Left ventricle myocardium inferior (tissue), 1 donor: ENCODE data around the gene KNSTRN. TPM values are rescaled to one million over a fixed set of nuclear protein-coding genes. Genes with fewer than 3 reads are reported as not detected.

ENCODE experiments used
- DNase-seq: peaks from one replicate; pipeline ENCODE4 v3.0.0-alpha.2; 2020
- H3K27ac ChIP-seq: fragments of 200-600 bp; replicated peaks from 2 replicates; pipeline ENCODE4 v1.8.0; 2021
- H3K27me3 ChIP-seq: fragments of 200-600 bp; 2 replicates; pipeline ENCODE4 v1.8.0; 2021; ENCODE audit warnings: low read depth
- H3K36me3 ChIP-seq: fragments of 200-600 bp; 2 replicates; pipeline ENCODE4 v1.8.0; 2021
- H3K4me1 ChIP-seq: fragments of 200-600 bp; 2 replicates; pipeline ENCODE4 v1.8.0; 2021
- H3K4me3 ChIP-seq: fragments of 200-600 bp; 2 replicates; pipeline ENCODE4 v1.8.0; 2021; ENCODE audit warnings: mild to moderate bottlenecking, moderate library complexity
- H3K9me3 ChIP-seq: fragments of 200-600 bp; replicated peaks from 2 replicates; pipeline ENCODE4 v1.8.0; 2021
- intact Hi-C: fragments of 100-400 bp; cut with micrococcal nuclease; formaldehyde crosslinking; loops from one replicate; pipeline ENCODE4 v1.11.0; 2022
- total RNA-seq: library from RNA; stranded (reverse); fragmentation: NEBNext Ultra II Directional; extraction: Animal tissue kit (Norgen Biotek cat#: 25700); gene quantifications from one replicate; pipeline ENCODE4 v1.2.1, GENCODE V29; 2021
- TF ChIP-seq, protein P1 (sequence below): fragments of 200-600 bp; IDR thresholded peaks from 2 replicates; pipeline ENCODE4 v1.8.0; 2021; ENCODE audit warnings: antibody characterized with exemption, mild to moderate bottlenecking, borderline replicate concordance
- donor health status: DM: no; HTN: yes; CAD: no; lungs with severe emphysema.

The KNSTRN gene
- total RNA-seq, 1 donor from 2014 or later, result 9.0 TPM

DNA sequence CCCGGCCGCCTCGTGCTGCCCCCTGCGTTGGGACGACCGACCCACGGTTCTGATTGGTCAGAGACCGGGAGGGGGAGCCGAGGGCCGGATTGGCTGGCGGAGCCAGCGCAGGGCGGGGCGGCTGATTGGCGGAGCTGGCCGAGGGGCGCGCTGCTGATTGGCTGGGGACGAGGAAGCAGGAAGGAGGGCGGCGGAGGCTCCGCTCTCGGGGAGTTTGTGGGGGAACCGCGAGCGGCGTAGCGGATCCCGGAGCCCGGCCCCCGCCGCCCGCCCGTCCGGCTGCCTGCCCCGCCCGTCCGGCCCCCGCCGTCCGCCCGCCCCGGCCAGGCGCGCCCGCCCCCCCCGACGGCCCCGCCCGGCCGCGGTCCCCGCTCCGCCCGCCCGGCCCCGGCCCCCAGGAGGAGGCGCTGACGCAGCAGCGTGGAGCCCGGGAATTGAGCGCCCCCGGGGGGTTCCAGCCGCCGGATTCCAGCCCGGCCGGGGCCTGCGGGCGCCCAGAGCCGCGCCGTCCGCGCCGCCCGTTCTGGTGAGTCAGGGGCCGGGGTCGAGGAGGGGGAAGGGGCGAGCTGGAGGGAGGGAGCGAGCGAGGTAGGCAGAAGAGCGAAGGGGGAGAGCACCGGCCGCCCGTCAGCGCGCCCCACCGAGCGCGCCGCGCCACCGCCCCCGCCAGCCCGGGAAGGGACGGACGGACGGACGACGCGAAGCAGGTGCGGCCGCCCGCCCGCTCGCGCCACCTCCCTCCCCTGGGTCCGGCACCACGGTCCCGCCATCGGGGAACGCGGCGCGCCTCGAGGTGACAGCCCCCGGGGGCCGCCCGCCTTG lies 58.4 kb downstream of the KNSTRN start, which contains the start of gene BAHD1:
TSS of gene BAHD1 (plus strand) at position 211 of the 822 bp plus-strand sequence. CDS start 17,512 bp downstream, outside the sequence.
- peaks cover 88% of the 10 kb centered on the region for H3K4me1 ChIP-seq
- TF ChIP-seq, protein P1, sequence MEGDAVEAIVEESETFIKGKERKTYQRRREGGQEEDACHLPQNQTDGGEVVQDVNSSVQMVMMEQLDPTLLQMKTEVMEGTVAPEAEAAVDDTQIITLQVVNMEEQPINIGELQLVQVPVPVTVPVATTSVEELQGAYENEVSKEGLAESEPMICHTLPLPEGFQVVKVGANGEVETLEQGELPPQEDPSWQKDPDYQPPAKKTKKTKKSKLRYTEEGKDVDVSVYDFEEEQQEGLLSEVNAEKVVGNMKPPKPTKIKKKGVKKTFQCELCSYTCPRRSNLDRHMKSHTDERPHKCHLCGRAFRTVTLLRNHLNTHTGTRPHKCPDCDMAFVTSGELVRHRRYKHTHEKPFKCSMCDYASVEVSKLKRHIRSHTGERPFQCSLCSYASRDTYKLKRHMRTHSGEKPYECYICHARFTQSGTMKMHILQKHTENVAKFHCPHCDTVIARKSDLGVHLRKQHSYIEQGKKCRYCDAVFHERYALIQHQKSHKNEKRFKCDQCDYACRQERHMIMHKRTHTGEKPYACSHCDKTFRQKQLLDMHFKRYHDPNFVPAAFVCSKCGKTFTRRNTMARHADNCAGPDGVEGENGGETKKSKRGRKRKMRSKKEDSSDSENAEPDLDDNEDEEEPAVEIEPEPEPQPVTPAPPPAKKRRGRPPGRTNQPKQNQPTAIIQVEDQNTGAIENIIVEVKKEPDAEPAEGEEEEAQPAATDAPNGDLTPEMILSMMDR, result no peak
- H3K27ac ChIP-seq, result peak within 1 kb of the TSS; percentile 84
- no peaks in the 10 kb centered on the region for H3K36me3 ChIP-seq
- intact Hi-C loops, result no loop called here
- peaks cover 20% of the 10 kb centered on the region for H3K27me3 ChIP-seq
- no peaks in the 10 kb centered on the region for H3K9me3 ChIP-seq
- peak within 1 kb of the TSS; percentile 96 for H3K4me3 ChIP-seq
- peak; percentile 98 for DNase-seq

DNA sequence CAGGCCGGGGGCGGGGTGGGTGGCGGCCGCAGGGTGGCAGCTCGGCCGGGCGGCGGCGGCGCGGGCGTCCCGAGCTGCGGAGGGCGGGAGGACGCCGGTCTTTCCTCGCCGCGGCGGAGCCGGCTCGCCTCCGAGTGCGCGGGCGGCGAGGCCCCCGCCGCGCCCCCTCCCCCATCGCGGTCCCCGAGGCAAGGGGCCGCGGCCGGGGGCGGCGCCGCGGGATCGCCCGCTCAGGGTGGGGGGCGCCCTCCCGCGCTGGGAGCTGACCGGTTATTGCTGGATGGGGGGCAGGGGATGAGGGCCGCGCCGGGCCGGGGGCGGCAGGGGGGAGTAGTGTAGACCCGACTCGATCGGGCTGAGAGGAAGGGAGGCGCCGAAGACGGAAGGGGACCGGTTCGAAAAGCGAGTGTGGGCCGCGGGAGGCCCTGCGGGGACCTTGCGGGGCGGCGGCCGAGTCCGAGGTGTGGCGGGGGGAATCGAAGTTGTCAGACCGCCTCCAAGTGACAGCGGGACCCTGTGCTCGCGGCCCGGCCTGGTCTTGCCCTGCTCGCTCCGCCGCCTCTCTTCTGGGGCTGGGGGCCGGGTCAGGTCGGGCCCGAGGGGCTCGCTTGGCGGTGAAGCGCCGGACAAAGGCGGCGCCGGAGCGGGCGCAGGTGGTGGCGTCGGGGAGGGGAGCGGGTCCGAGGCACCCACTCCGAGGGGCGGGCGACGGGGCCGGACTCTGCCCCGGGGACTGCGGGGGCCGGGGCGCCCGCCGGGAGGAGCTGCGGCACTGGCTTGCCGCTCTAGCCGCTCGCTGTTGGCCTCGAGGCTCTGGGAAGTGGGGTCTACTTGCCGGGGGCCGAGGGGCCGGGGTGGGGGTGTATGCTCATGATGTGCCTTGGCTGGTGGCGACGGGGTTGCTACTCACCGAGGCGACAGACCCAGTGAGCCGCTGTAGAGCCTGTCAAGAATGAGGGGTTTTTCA lies 59.3 kb downstream of the KNSTRN start:
- peak overlapping the region; percentile 96 for H3K4me3 ChIP-seq
- TF ChIP-seq, protein P1, result peak; percentile 33
- peak overlapping the region; percentile 84 for H3K27ac ChIP-seq
- DNase-seq, result no peak
- H3K27me3 ChIP-seq, result peaks cover 11% of the 10 kb centered on the region
- no peaks in the 10 kb centered on the region for H3K9me3 ChIP-seq
- intact Hi-C loops, result no loop called here
- H3K4me1 ChIP-seq, result peaks cover 84% of the 10 kb centered on the region
- H3K36me3 ChIP-seq, result no peaks in the 10 kb centered on the region

DNA sequence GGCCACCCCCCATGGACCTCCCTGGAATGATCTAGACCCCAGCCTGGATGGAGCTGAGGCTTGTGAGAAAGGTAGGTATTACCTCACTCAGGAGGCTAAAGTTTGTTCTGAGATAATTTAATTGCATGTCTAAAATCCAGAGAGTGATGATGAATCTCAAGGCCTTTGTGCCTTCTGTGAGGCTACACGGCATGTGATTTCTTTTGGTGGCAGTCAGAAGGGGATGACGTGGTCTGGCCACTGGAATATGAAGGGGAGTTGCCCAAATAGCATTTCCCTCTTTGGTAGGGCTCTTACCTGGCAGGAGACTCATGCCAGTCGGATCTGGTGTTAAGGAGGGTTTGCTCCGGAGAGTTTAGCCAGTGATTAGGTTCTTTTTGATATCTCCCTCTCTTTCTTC lies 60.7 kb downstream of the KNSTRN start:
- H3K36me3 ChIP-seq, result no peaks in the 10 kb centered on the region
- DNase-seq, result no peak
- TF ChIP-seq, protein P1, result no peak
- H3K27me3 ChIP-seq, result no peaks in the 10 kb centered on the region
- intact Hi-C loops, result no loop called here
- peaks cover 72% of the 10 kb centered on the region for H3K4me1 ChIP-seq
- H3K4me3 ChIP-seq, result no peak overlapping the region
- no peaks in the 10 kb centered on the region for H3K9me3 ChIP-seq
- no peak overlapping the region for H3K27ac ChIP-seq

DNA sequence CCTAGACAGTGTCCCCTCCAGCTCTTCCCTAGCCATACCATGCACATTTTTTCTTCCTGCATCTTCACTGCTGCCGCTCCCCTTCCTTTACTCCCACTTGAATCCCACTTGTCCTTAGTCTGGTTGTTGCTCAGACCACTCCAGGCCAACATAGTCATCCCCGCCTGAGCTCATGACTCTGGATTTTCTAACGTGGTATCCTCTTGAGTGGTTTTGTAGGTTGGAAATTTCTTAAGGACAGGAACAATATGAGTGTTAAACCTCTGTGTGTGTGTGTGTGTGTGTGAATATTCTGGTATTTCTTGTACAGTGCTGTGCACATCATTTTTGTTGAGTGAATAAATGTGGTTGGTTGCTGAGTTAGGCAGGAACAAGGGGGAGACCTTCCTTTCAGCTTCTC lies 61.3 kb downstream of the KNSTRN start:
- DNase-seq, result no peak
- intact Hi-C loops, result no loop called here

More for the DNA sequence above, 61.3 kb downstream of the KNSTRN start:
- no peak overlapping the region for H3K27ac ChIP-seq
- no peaks in the 10 kb centered on the region for H3K36me3 ChIP-seq
- no peaks in the 10 kb centered on the region for H3K27me3 ChIP-seq
- H3K4me3 ChIP-seq, result no peak overlapping the region
- no peaks in the 10 kb centered on the region for H3K9me3 ChIP-seq
- peaks cover 66% of the 10 kb centered on the region for H3K4me1 ChIP-seq
- TF ChIP-seq, protein P1, result no peak

Other genes starting within 250 kb of the KNSTRN start
- 0.85 TPM for gene BUB1B, start 221.7 kb upstream of the KNSTRN start, total RNA-seq
- gene PAK6, start 143.7 kb upstream of the KNSTRN start, total RNA-seq, result 8.2 TPM
- not detected for gene ANKRD63, start 99.7 kb upstream of the KNSTRN start, total RNA-seq
- 8.5 TPM for gene PLCB2, start 74.8 kb upstream of the KNSTRN start, total RNA-seq
- gene INAFM2, start 59.0 kb upstream of the KNSTRN start, total RNA-seq, result 52.7 TPM
- 155 TPM for gene CCDC9B, start 41.8 kb upstream of the KNSTRN start, total RNA-seq
- gene PHGR1, start 31.7 kb upstream of the KNSTRN start, total RNA-seq, result not detected
- gene DISP2, start 24.5 kb upstream of the KNSTRN start, total RNA-seq, result 3.0 TPM
- gene IVD, start 23.1 kb downstream of the KNSTRN start, total RNA-seq, result 106 TPM
- 17.1 TPM for gene BAHD1, start 58.2 kb downstream of the KNSTRN start, total RNA-seq
- 8.4 TPM for gene CHST14, start 88.3 kb downstream of the KNSTRN start, total RNA-seq
- gene CCDC32, start 182.3 kb downstream of the KNSTRN start, total RNA-seq, result 24.1 TPM
- gene RPUSD2, start 186.6 kb downstream of the KNSTRN start, total RNA-seq, result 12.0 TPM
- 0.96 TPM for gene KNL1, start 211.5 kb downstream of the KNSTRN start, total RNA-seq